ENCODE measurements around the gene MSANTD3.
"Not testable (repeated sequence)": the region's sequence is repeated elsewhere in the genome, so short reads cannot be mapped to it uniquely, and the experiment has no call there.

MSANTD3 gene

GRCh38 chr9:100430286-100430940 lies 3.5 kb downstream of the MSANTD3 start:
- H3K9ac ChIP-seq (ENCODE audit: low read depth, low read length), result no peak overlapping the region

GRCh38 chr9:100431886-100432285 lies 4.9 kb downstream of the MSANTD3 start:
- WGBS, result 90% methylated on average over 5 of the region's 5 CpGs
- no peak overlapping the region for H3K4me3 ChIP-seq (ENCODE audit: low read length)
- no peak overlapping the region for H3K9ac ChIP-seq (ENCODE audit: low read depth, low read length)
- no peaks in the 10 kb centered on the region for H3K9me3 ChIP-seq (ENCODE audit: insufficient read depth, low read depth, low read length)
- H3K4me1 ChIP-seq (ENCODE audit: insufficient read depth, low read length), result peaks cover 15% of the 10 kb centered on the region; the same call in 1 of the 2 replicates
- H3K36me3 ChIP-seq (ENCODE audit: insufficient read depth, low read length), result peaks cover 3% of the 10 kb centered on the region; the same call in 1 of the 2 replicates
- H3K27ac ChIP-seq (ENCODE audit: low read depth, low read length), result no peak overlapping the region
- no peaks in the 10 kb centered on the region for H3K27me3 ChIP-seq (ENCODE audit: insufficient read depth, low read length)

More at GRCh38 chr9:100430286-100430940, 3.5 kb downstream of the MSANTD3 start:
- H3K4me1 ChIP-seq (ENCODE audit: insufficient read depth, low read length), result peaks cover 24% of the 10 kb centered on the region
- no peaks in the 10 kb centered on the region for H3K27me3 ChIP-seq (ENCODE audit: insufficient read depth, low read length)
- WGBS, result 90% methylated on average over 5 of the region's 5 CpGs
- H3K4me3 ChIP-seq (ENCODE audit: low read length), result no peak overlapping the region
- peaks cover 3% of the 10 kb centered on the region; the same call in 1 of the 2 replicates for H3K36me3 ChIP-seq (ENCODE audit: insufficient read depth, low read length)
- no peaks in the 10 kb centered on the region for H3K9me3 ChIP-seq (ENCODE audit: insufficient read depth, low read depth, low read length)
- no peak overlapping the region for H3K27ac ChIP-seq (ENCODE audit: low read depth, low read length)

- WGBS, result 91% methylated on average over 3 of the region's 3 CpGs
- Histone ChIP-seq H3K27ac (ENCODE audit: low read depth, low read length) (no peak overlapping the region), H3K9ac (ENCODE audit: low read depth, low read length) (no peak overlapping the region), H3K4me1 (ENCODE audit: insufficient read depth, low read length) (peaks cover 15% of the 10 kb centered on the region; the same call in 1 of the 2 replicates), H3K9me3 (ENCODE audit: insufficient read depth, low read depth, low read length) (no peaks in the 10 kb centered on the region), H3K4me3 (ENCODE audit: low read length) (no peak overlapping the region), H3K36me3 (ENCODE audit: insufficient read depth, low read length) (peaks cover 3% of the 10 kb centered on the region; the same call in 1 of the 2 replicates), H3K27me3 (ENCODE audit: insufficient read depth, low read length) (no peaks in the 10 kb centered on the region)
These were observed 5.8 kb downstream of the MSANTD3 start for GRCh38 chr9:100432736-100433135.

GRCh38 chr9:100436571-100436970 lies 9.6 kb downstream of the MSANTD3 start:
- no peak overlapping the region for H3K4me3 ChIP-seq (ENCODE audit: low read length)
- no peaks in the 10 kb centered on the region for H3K9me3 ChIP-seq (ENCODE audit: insufficient read depth, low read depth, low read length)
- no peaks in the 10 kb centered on the region for H3K4me1 ChIP-seq (ENCODE audit: insufficient read depth, low read length)
- WGBS, result 92% methylated on average over 6 of the region's 7 CpGs
- H3K27me3 ChIP-seq (ENCODE audit: insufficient read depth, low read length), result no peaks in the 10 kb centered on the region
- no peak overlapping the region for H3K9ac ChIP-seq (ENCODE audit: low read depth, low read length)
- no peaks in the 10 kb centered on the region for H3K36me3 ChIP-seq (ENCODE audit: insufficient read depth, low read length)
- H3K27ac ChIP-seq (ENCODE audit: low read depth, low read length), result no peak overlapping the region

- Histone ChIP-seq H3K4me1 (ENCODE audit: insufficient read depth, low read length) (peaks cover 7% of the 10 kb centered on the region; the same call in 1 of the 2 replicates), H3K9ac (ENCODE audit: low read depth, low read length) (no peak overlapping the region), H3K36me3 (ENCODE audit: insufficient read depth, low read length) (peaks cover 4% of the 10 kb centered on the region; the same call in 1 of the 2 replicates), H3K27ac (ENCODE audit: low read depth, low read length) (no peak overlapping the region), H3K4me3 (ENCODE audit: low read length) (no peak overlapping the region), H3K9me3 (ENCODE audit: insufficient read depth, low read depth, low read length) (no peaks in the 10 kb centered on the region), H3K27me3 (ENCODE audit: insufficient read depth, low read length) (no peaks in the 10 kb centered on the region)
- WGBS, result no CpG with 5 or more reads among the region's 1 CpG
These were observed 11.2 kb downstream of the MSANTD3 start for GRCh38 chr9:100437860-100438805.

- H3K9me3 ChIP-seq (ENCODE audit: insufficient read depth, low read depth, low read length), result no peaks in the 10 kb centered on the region
- 96% methylated on average over 3 of the region's 3 CpGs for WGBS
- H3K4me3 ChIP-seq (ENCODE audit: low read length), result no peak overlapping the region
- H3K9ac ChIP-seq (ENCODE audit: low read depth, low read length), result no peak overlapping the region
- H3K27ac ChIP-seq (ENCODE audit: low read depth, low read length), result no peak overlapping the region
- H3K4me1 ChIP-seq (ENCODE audit: insufficient read depth, low read length), result peaks cover 9% of the 10 kb centered on the region; the same call in 1 of the 2 replicates
- no peaks in the 10 kb centered on the region for H3K27me3 ChIP-seq (ENCODE audit: insufficient read depth, low read length)
- peaks cover 16% of the 10 kb centered on the region for H3K36me3 ChIP-seq (ENCODE audit: insufficient read depth, low read length)
These were observed 13.1 kb downstream of the MSANTD3 start for GRCh38 chr9:100440071-100440470.

- not testable (repeated sequence) for H3K9me3 ChIP-seq (ENCODE audit: insufficient read depth, low read depth, low read length); H3K27me3 ChIP-seq (ENCODE audit: insufficient read depth, low read length); H3K27ac ChIP-seq (ENCODE audit: low read depth, low read length); H3K4me3 ChIP-seq (ENCODE audit: low read length); H3K4me1 ChIP-seq (ENCODE audit: insufficient read depth, low read length); H3K9ac ChIP-seq (ENCODE audit: low read depth, low read length)
- H3K36me3 ChIP-seq (ENCODE audit: insufficient read depth, low read length), result peaks cover 20% of the 10 kb centered on the region
- WGBS, result 96% methylated on average over 4 of the region's 5 CpGs
These were observed 13.5 kb downstream of the MSANTD3 start for GRCh38 chr9:100440487-100440886.

GRCh38 chr9:100441911-100442361 lies 15.0 kb downstream of the MSANTD3 start:
- no peak overlapping the region for H3K9ac ChIP-seq (ENCODE audit: low read depth, low read length)
- H3K4me3 ChIP-seq (ENCODE audit: low read length), result no peak overlapping the region
- WGBS, result 89% methylated on average over 19 of the region's 19 CpGs
- peaks cover 26% of the 10 kb centered on the region for H3K36me3 ChIP-seq (ENCODE audit: insufficient read depth, low read length)
- H3K9me3 ChIP-seq (ENCODE audit: insufficient read depth, low read depth, low read length), result no peaks in the 10 kb centered on the region
- H3K27me3 ChIP-seq (ENCODE audit: insufficient read depth, low read length), result no peaks in the 10 kb centered on the region
- no peak overlapping the region for H3K27ac ChIP-seq (ENCODE audit: low read depth, low read length)
- peaks cover 12% of the 10 kb centered on the region for H3K4me1 ChIP-seq (ENCODE audit: insufficient read depth, low read length)

GRCh38 chr9:100443781-100444768 lies 17.1 kb downstream of the MSANTD3 start:
- 84% methylated on average over 4 of the region's 4 CpGs for WGBS
- Histone ChIP-seq H3K4me1 (ENCODE audit: insufficient read depth, low read length) (peaks cover 19% of the 10 kb centered on the region), H3K9me3 (ENCODE audit: insufficient read depth, low read depth, low read length) (no peaks in the 10 kb centered on the region), H3K36me3 (ENCODE audit: insufficient read depth, low read length) (peaks cover 34% of the 10 kb centered on the region), H3K27me3 (ENCODE audit: insufficient read depth, low read length) (no peaks in the 10 kb centered on the region), H3K27ac (ENCODE audit: low read depth, low read length) (no peak overlapping the region), H3K4me3 (ENCODE audit: low read length) (no peak overlapping the region), H3K9ac (ENCODE audit: low read depth, low read length) (no peak overlapping the region)

GRCh38 chr9:100445161-100445902 lies 18.4 kb downstream of the MSANTD3 start:
- Histone ChIP-seq H3K4me3 (ENCODE audit: low read length) (no peak overlapping the region), H3K9me3 (ENCODE audit: insufficient read depth, low read depth, low read length) (no peaks in the 10 kb centered on the region), H3K27ac (ENCODE audit: low read depth, low read length) (no peak overlapping the region), H3K27me3 (ENCODE audit: insufficient read depth, low read length) (no peaks in the 10 kb centered on the region), H3K9ac (ENCODE audit: low read depth, low read length) (no peak overlapping the region), H3K4me1 (ENCODE audit: insufficient read depth, low read length) (peaks cover 19% of the 10 kb centered on the region), H3K36me3 (ENCODE audit: insufficient read depth, low read length) (peaks cover 36% of the 10 kb centered on the region)
- no CpG with 5 or more reads among the region's 1 CpG for WGBS
